ENCODE data around the gene SASS6. TPM values are rescaled to one million over a fixed set of nuclear protein-coding genes. Genes with fewer than 3 reads are reported as not detected.
A peak's percentile ranks its signal among the peaks of the same experiment; 100 is the strongest.
"Not testable (repeated sequence)": the region's sequence is repeated elsewhere in the genome, so short reads cannot be mapped to it uniquely, and the experiment has no call there.

Gene SASS6
- total RNA-seq, 2 experiments from 2014 or later: 17.1 to 17.3 TPM

DNA sequence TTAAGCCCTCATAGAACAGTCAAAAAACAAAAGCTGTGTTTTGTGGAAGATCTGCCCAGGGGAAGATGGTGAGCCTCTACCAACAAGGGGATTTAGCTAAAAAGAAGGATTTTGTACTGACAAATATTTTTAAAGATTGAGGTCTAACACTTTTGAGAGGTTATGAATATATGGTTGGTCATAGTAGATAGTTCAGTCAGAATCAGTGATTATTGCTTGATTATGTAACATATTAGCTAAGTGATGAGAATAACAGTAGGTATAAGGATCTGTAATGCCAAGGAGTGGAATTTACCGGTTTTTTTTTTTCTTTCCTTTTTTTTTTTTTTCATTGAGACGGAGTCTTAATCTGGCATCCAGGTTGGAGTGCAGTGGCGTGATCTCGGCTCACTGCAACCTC is 79.0 kb downstream of the SASS6 start:
- no peak for DNase-seq
- Mint-ChIP-seq H3K27ac (no peak overlapping the region), H3K27me3 (no peaks in the 10 kb centered on the region), H3K4me3 (no peak overlapping the region), H3K36me3 (peaks cover 37% of the 10 kb centered on the region), H3K4me1 (peaks cover 28% of the 10 kb centered on the region), H3K9me3 (ENCODE audit: low read depth) (no peaks in the 10 kb centered on the region)
- ATAC-seq: no peak
- CTCF ChIA-PET: interaction anchor here (0.9 kb wide), 1 partner anchor 14 kb away, joined by 3 read pairs; no protein-coding TSS in a partner anchor

DNA sequence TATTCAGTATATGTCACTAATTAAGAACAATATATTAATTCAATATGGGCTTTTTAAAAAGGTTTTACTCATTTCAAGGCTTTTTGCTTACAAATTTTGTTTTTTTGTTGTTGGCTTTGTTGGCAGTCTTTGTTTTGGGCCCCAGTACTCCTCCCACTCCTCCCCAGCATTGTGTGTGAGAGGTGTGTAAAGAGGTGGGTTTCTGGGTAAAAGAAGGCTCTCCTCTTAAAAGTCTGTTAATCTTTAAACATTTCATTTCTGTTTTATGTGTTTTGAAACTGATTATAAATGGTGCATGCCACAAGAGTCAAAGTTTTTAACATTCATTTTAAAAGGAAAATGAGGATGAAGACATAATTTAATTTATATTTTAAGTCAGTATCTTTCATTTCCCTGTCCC is 79.6 kb downstream of the SASS6 start:
- Mint-ChIP-seq H3K4me1 (peaks cover 33% of the 10 kb centered on the region), H3K4me3 (no peak overlapping the region), H3K27me3 (no peaks in the 10 kb centered on the region), H3K9me3 (ENCODE audit: low read depth) (no peaks in the 10 kb centered on the region), H3K36me3 (peaks cover 41% of the 10 kb centered on the region), H3K27ac (no peak overlapping the region)
- ATAC-seq: no peak
- no peak for DNase-seq
- CTCF ChIA-PET: interaction anchor here (0.9 kb wide), 1 partner anchor 14 kb away, joined by 3 read pairs; no protein-coding TSS in a partner anchor

DNA sequence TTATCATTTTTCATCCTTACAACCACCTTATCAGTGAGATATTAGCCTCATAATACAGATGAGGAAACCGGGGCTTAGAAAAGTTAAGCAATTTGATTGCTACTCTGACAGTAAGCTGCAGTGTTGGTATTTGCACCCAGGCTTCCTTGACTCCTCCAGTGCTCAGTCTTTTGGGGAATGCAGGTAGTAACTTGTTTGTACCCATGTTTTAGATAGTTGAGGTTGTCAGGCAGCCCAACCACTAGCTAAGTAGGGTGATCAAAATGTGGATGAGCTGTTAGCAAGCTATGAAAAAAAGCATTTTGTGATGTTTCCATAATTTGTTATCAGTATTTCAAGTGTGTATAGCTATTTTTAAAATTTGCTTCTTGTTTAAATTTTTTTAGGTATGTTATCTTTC is 80.8 kb downstream of the SASS6 start:
- H3K4me3 Mint-ChIP-seq: no peak overlapping the region
- CTCF ChIA-PET: interaction anchor here (1.2 to 1.4 kb wide), 2 partner anchors 10 to 91 kb away, joined by 3 read pairs; no protein-coding TSS in a partner anchor
- no peak overlapping the region for H3K27ac Mint-ChIP-seq
- no peaks in the 10 kb centered on the region for H3K9me3 Mint-ChIP-seq (ENCODE audit: low read depth)
- no peak for ATAC-seq
- no peak for DNase-seq
- no peaks in the 10 kb centered on the region for H3K27me3 Mint-ChIP-seq
- H3K4me1 Mint-ChIP-seq: peaks cover 40% of the 10 kb centered on the region
- H3K36me3 Mint-ChIP-seq: peaks cover 40% of the 10 kb centered on the region

DNA sequence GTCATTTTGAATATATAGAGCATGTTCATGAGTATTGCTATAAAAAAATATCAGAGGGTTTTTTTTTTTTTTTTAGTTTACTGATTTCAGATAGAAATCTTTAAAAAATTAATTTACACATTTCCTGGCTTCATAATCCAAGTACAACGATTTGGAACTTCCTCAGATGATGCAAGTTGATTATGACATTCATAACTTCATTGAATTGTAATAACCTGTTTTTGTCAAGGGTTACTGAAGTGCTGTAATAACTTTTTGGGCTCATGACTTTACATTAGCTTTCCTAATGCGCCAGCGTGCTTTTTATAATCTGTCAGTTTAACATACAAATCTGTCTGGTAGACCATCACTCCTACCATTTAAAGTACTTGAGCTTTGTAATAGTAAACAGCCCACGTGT is 81.3 kb downstream of the SASS6 start:
- DNase-seq (no peak), ATAC-seq (no peak)
- peaks cover 45% of the 10 kb centered on the region for H3K4me1 Mint-ChIP-seq
- no peak overlapping the region for H3K4me3 Mint-ChIP-seq
- H3K27ac Mint-ChIP-seq: no peak overlapping the region
- CTCF ChIA-PET: interaction anchor here (1.4 kb wide), 1 partner anchor 10 kb away, joined by 3 read pairs; no protein-coding TSS in a partner anchor
- H3K9me3 Mint-ChIP-seq (ENCODE audit: low read depth): no peaks in the 10 kb centered on the region
- peaks cover 41% of the 10 kb centered on the region for H3K36me3 Mint-ChIP-seq
- H3K27me3 Mint-ChIP-seq: no peaks in the 10 kb centered on the region

DNA sequence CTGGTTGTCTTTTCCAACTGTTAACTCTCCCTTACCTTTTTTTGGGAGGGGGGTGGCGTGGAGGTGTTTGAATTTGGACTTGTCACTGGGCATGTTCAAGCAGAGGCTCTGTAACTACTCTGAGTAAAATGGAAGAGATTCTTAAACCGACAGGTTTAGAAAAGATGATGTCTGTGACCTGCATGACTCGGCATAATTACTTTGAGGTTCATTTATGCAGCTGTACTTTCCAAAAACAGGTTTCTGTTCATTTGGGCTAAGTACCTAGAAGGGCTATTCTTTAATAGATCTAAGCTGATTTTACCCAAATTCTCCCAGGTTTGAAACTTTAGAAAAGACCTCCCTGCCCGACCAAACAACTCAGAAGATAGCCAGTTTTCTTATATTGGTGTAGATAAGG is 82.6 kb downstream of the SASS6 start:
- Mint-ChIP-seq H3K9me3 (ENCODE audit: low read depth) (no peaks in the 10 kb centered on the region), H3K4me3 (no peak overlapping the region), H3K4me1 (peaks cover 54% of the 10 kb centered on the region), H3K27me3 (no peaks in the 10 kb centered on the region), H3K27ac (peak overlapping the region; percentile 28), H3K36me3 (peaks cover 42% of the 10 kb centered on the region)
- DNase-seq: no peak
- ATAC-seq: no peak
- CTCF ChIA-PET: no interaction called here

DNA sequence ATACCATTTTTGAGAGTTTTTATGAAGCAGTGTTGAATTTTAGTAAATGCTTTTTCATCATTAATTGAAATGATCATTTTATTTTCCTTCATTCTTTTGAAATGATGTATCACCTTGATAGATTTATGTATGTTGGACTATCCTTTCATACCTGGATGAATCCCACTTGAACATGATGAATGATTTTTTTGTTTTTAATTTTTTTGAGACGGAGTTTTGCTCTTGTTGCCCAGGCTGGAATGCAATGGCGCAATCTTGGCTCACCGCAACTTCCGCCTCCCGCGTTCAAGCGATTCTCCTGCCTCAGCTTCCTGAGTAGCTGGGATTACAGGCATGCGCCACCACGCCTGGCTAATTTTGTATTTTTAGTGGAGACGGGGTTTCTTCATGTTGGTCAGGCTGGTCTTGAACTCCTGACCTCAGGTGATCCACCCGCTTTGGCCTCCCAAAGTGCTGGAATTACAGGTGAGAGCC is 85.5 kb downstream of the SASS6 start:
- H3K27ac Mint-ChIP-seq: peak overlapping the region; percentile 57
- peak overlapping the region; percentile 55 for H3K4me3 Mint-ChIP-seq
- H3K27me3 Mint-ChIP-seq; H3K9me3 Mint-ChIP-seq (ENCODE audit: low read depth); ATAC-seq; CTCF ChIA-PET; DNase-seq: not testable (repeated sequence)
- H3K4me1 Mint-ChIP-seq: peaks cover 75% of the 10 kb centered on the region
- H3K36me3 Mint-ChIP-seq: peaks cover 58% of the 10 kb centered on the region

DNA sequence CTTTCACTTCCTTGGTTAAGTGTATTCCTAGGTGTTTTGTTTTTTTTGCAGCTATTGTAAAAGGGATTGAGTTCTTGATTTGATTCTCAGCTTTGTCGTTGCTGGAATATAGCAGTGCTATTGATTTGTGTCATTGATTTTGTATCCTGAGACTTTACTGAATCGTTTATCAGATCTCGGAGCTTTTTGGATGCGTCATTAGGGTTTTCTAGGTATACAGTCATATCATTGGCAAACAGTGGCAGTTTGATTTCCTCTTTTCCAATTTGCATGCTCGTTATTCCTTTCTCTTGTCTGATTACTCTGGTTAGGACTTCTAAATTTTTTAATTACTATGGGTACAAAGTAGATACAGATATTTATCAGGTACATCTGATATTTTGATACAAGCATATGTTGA is 87.5 kb downstream of the SASS6 start:
- Mint-ChIP-seq H3K27ac (no peak overlapping the region), H3K4me3 (no peak overlapping the region), H3K27me3 (no peaks in the 10 kb centered on the region), H3K4me1 (peaks cover 80% of the 10 kb centered on the region), H3K36me3 (peaks cover 57% of the 10 kb centered on the region), H3K9me3 (ENCODE audit: low read depth) (peaks cover 4% of the 10 kb centered on the region)
- no peak for DNase-seq
- CTCF ChIA-PET: no interaction called here
- no peak for ATAC-seq

DNA sequence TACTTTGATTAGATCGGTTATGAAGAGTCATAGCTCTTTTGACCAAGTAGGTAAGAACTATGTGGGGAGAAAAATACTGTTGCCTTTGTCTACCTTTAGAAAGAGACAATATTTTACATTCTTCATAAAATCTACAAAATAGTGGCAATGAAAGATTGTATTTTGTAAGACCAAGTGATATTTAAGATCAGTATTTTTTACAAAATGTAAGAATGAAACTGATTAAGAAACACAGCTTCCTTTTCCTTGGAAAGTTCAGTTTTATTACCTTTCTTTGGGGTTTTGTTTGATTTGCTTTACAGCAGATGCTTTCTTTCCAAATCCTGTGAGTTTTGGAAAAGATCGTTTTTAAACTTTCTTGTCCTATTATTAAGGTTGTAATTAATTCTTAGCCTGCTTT is 93.1 kb downstream of the SASS6 start:
- H3K4me1 Mint-ChIP-seq: peaks cover 54% of the 10 kb centered on the region
- ATAC-seq: no peak
- peaks cover 2% of the 10 kb centered on the region for H3K9me3 Mint-ChIP-seq (ENCODE audit: low read depth)
- no peaks in the 10 kb centered on the region for H3K27me3 Mint-ChIP-seq
- peak overlapping the region; percentile 96 for H3K27ac Mint-ChIP-seq
- H3K36me3 Mint-ChIP-seq: peaks cover 46% of the 10 kb centered on the region
- peak overlapping the region; percentile 90 for H3K4me3 Mint-ChIP-seq
- no peak for DNase-seq
- CTCF ChIA-PET: interaction anchor here (0.8 to 2.9 kb wide), 3 partner anchors 11 to 419 kb away, joined by 3 to 9 read pairs (median 3); no protein-coding TSS in a partner anchor

DNA sequence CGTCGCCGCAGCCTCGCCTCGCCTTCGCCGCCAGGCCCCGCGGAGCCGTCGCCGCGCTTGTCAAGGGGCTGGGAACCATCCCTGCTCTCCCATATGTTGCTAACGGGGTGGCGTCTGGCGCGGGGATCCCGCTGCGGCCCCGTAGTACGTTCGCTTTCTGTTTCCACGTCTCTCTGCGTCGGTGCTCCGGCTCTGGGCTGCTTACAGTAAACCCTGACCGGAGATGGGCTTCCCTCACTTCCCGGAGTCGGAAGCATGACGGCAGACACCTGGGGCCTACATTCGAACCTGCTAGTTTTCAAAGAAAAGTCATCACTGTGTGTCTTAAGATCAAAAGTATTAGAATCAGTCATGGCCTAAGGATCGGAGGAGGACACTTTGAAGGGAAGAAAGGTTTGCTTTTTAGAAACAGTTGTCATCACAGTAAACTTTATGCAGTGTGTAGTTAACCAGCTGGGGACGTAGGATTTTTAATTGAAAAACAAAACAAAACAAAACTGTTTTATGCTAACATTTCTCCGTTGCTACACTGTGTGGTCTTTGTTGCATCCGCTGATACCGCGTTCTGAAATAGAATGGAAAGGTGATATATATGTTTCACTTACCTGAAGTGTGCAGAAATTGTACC is 94.0 kb downstream of the SASS6 start:
- peaks cover 41% of the 10 kb centered on the region for H3K36me3 Mint-ChIP-seq
- H3K27ac Mint-ChIP-seq: peak overlapping the region; percentile 96
- peak; percentile 89 for DNase-seq
- no peaks in the 10 kb centered on the region for H3K27me3 Mint-ChIP-seq
- H3K4me1 Mint-ChIP-seq: peaks cover 51% of the 10 kb centered on the region
- no peaks in the 10 kb centered on the region for H3K9me3 Mint-ChIP-seq (ENCODE audit: low read depth)
- ATAC-seq: peak; percentile 63
- peak overlapping the region; percentile 90 for H3K4me3 Mint-ChIP-seq
- CTCF ChIA-PET: interaction anchor here (0.8 to 2.9 kb wide), 3 partner anchors 10 to 420 kb away, joined by 3 to 9 read pairs (median 3); no protein-coding TSS in a partner anchor

DNA sequence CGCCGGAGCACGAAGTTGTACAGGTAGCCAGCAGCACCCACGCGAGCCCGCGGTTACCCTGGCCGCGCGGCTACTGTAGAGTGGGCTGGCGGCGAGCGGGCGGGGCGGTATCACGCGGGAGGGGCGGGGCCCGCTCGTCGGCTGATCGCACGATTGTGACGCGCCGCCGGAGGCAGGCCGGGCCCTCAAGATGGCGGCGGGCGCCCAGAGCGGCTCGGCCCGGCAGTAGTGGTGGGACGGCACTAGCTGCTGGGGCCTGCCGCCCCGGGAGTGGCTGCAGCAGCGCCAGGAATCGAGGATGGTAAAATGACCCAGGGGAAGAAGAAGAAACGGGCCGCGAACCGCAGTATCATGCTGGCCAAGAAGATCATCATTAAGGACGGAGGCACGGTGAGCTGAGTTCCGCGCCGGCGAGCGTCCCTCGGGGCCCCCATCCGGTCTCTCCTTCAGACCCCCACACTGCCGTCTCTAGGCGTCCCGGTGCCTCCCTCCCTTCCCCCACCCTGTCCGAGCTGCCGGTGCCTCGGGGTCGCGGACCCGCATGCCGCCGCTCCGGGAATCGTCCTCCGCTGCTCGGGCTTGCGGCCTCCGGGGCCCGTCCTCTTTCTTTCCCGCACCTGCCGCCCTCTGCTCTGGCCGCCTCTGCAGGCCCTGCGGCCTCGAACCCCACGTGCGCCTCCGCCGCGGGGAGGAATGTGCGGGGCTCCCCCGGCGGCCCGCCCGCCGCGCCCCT is 94.6 kb downstream of the SASS6 start:
- peaks cover 36% of the 10 kb centered on the region for H3K36me3 Mint-ChIP-seq
- H3K4me3 Mint-ChIP-seq: peak overlapping the region; percentile 90
- ATAC-seq (peak; percentile 87), DNase-seq (peak; percentile 92)
- H3K27me3 Mint-ChIP-seq: no peaks in the 10 kb centered on the region
- no peaks in the 10 kb centered on the region for H3K9me3 Mint-ChIP-seq (ENCODE audit: low read depth)
- peak overlapping the region; percentile 96 for H3K27ac Mint-ChIP-seq
- CTCF ChIA-PET: interaction anchor here (1.0 to 2.9 kb wide), 2 partner anchors 417 to 421 kb away, joined by 3 to 9 read pairs; no protein-coding TSS in a partner anchor
- peaks cover 47% of the 10 kb centered on the region for H3K4me1 Mint-ChIP-seq

DNA sequence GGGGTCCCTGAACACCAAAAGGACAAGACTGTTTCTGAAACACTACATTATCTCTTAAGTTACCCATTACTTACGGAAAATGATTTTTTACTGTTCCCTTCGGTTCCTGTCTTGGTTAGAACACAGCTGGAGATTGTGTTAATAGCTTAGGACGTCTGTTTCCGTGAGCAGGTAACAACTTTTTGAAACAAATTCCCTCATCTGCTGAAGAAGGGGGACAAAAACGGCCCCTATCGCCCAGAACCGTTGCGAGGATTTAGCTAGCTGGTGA is 95.1 kb downstream of the SASS6 start:
- H3K27me3 Mint-ChIP-seq: no peaks in the 10 kb centered on the region
- DNase-seq (no peak), ATAC-seq (no peak)
- peak overlapping the region; percentile 90 for H3K4me3 Mint-ChIP-seq
- H3K36me3 Mint-ChIP-seq: peaks cover 33% of the 10 kb centered on the region
- CTCF ChIA-PET: interaction anchor here (1.0 to 2.9 kb wide), 2 partner anchors 418 to 421 kb away, joined by 3 to 9 read pairs; no protein-coding TSS in a partner anchor
- peaks cover 42% of the 10 kb centered on the region for H3K4me1 Mint-ChIP-seq
- peak overlapping the region; percentile 96 for H3K27ac Mint-ChIP-seq
- no peaks in the 10 kb centered on the region for H3K9me3 Mint-ChIP-seq (ENCODE audit: low read depth)

DNA sequence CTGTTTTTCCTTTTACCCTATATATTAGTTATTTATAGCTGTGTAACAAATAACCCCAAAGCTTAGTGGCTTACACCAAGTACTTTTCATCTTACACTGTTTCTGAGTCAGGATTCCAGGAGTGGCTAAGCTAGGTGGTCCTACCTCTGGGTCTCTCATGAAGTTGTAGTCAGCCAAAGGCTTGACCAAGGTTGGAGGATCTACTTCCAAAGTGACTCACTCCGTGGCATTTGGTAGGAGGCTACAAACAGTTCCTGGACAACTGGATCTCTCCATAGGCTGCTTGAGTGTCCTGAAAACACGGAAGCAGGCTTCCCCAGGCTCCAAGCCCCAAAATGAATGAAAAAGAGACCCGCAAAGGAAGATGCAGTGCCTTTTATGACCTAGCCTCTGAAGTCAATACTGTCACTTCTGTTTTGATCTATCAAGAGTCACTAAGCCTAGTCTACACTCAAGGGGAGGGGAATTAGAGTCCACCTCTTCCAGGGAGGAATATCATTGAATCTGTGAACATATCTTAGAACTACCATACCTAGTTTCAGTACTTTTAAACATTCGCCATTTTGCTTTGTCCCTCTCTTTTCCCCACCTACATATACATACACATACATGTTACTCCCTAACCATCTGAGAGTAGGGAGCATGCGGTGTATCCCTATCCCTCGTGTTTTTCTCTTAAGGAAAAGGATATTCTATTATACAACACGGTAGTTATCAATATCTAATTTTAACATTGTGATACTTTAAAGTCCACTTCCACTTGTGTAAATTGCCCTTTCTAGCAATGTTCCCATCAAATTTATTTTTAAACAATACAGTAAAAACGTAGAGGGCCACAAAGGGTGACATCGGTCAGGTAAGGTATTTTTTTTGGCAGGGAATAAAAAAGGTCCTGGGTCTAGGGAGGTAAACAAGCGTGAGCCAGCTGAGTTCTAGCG is 95.7 kb downstream of the SASS6 start:
- Mint-ChIP-seq H3K4me3 (peak overlapping the region; percentile 90), H3K27me3 (no peaks in the 10 kb centered on the region), H3K36me3 (peaks cover 31% of the 10 kb centered on the region), H3K4me1 (peaks cover 36% of the 10 kb centered on the region), H3K27ac (peak overlapping the region; percentile 96), H3K9me3 (ENCODE audit: low read depth) (no peaks in the 10 kb centered on the region)
- CTCF ChIA-PET: interaction anchor here (2.9 kb wide), 1 partner anchor 422 kb away, joined by 9 read pairs; no protein-coding TSS in a partner anchor
- DNase-seq (peak; percentile 46), ATAC-seq (no peak)

DNA sequence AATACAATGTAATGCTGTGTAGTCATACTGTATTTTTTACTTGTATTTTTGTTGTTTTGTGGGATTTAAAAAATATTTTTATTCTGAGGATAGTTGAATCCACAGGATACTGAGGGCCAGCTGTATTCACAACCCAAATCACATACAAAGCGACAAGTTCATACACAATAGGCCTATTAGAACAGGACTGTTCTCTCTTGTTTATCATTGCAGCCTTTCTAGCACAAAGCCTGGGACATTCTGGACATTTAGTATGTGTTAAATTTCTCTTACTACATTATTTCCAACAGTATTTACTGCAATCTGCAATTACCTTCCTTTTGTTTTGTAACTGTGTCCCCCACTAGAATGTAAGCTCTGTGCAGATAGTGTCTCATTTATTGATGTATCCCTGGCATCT is 97.5 kb downstream of the SASS6 start:
- Mint-ChIP-seq H3K36me3 (peaks cover 27% of the 10 kb centered on the region), H3K4me1 (peaks cover 27% of the 10 kb centered on the region), H3K27me3 (no peaks in the 10 kb centered on the region), H3K27ac (no peak overlapping the region), H3K9me3 (ENCODE audit: low read depth) (no peaks in the 10 kb centered on the region), H3K4me3 (peak overlapping the region; percentile 0)
- DNase-seq (no peak), ATAC-seq (no peak)
- CTCF ChIA-PET: interaction anchor here (0.8 kb wide), 1 partner anchor 62 kb away, joined by 3 read pairs; no protein-coding TSS in a partner anchor

Measured in activated CD8-positive, alpha-beta memory T cell treated with anti-CD3 and anti-CD28 coated beads, Interleukin-2, amount 10 ng/mL, durations not matched to agents 7 days and 5 days (primary cell).